HEK293T (cell line): ENCODE measurements around the gene HNRNPD.

ENCODE experiments used
- CTBP1 ChIP-seq: fragments of 450-650 bp; IDR thresholded peaks from 2 replicates; pipeline ENCODE4 v1.6.1; 2016; ENCODE audit warnings: borderline replicate concordance
- ELF4 ChIP-seq: fragments of 450-650 bp; IDR thresholded peaks from 2 replicates; pipeline ENCODE4 v1.6.1; 2017; ENCODE audit warnings: antibody characterized with exemption
- FOXA1 ChIP-seq: fragments of 450-650 bp; IDR thresholded peaks from 2 replicates; pipeline ENCODE4 v1.6.1; 2016; ENCODE audit warnings: mild to moderate bottlenecking
- FOXM1 ChIP-seq: fragments of 450-650 bp; IDR thresholded peaks from 2 replicates; pipeline ENCODE4 v1.6.1; 2017; ENCODE audit warnings: mild to moderate bottlenecking, borderline replicate concordance
- L3MBTL2 ChIP-seq: fragments of 450-650 bp; conservative IDR thresholded peaks from 2 replicates; pipeline ENCODE4 v1.6.1; 2016; ENCODE audit warnings: mild to moderate bottlenecking
- ZNF384 ChIP-seq: fragments of 450-650 bp; IDR thresholded peaks from 2 replicates; pipeline ENCODE4 v1.6.1; 2016

DNA sequence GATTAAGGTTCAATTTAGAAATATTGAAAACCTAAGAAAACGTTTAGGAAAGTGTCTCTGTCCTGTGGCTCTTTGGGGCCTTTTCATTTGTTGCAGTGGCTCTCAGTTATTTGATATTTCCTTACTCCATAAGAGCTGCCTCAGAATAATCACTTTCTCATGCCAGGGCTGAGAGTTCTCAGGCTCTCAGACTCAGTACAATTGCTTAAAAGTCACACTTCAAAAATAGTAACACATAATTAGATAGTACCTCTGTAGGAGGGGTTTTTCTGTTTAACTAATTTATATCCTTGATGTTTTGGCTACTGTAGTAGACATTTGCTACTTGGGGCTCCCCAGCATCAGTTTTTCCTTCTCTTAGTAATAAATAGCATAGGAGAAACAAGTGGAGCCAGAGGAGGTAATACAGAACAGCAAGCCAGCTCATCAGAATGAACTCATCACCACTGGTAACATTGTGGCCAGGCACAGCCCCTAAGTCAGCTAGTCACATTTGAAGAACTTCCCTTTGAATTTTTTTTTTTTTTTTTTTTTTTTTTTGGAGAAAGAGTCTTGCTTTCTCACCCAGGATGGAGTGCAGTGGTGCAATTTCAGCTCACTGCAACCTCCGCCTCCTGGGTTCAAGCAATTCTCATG, 8.0 kb upstream of the HNRNPD start:
- TF ChIP-seq ELF4 = no peak
- TF ChIP-seq FOXA1 = no peak
- TF ChIP-seq L3MBTL2 = no peak
- TF ChIP-seq FOXM1 = no peak
- TF ChIP-seq CTBP1 = no peak
- no peak for TF ChIP-seq ZNF384
